ENCODE measurements around the gene TIGD1. TPM values are rescaled to one million over a fixed set of nuclear protein-coding genes. Genes with fewer than 3 reads are reported as not detected.

TIGD1 gene
- total and polyA plus RNA-seq, 5 experiments from 2014 or later = 10.0 to 29.5 (median 18.6) TPM

GRCh38 chr2:232563580-232563979 lies 13.2 kb upstream of the TIGD1 start:
- no peaks in the 10 kb centered on the region for H3K9me3 Mint-ChIP-seq
- ATAC-seq (no peak), DNase-seq (no peak)
- no peak overlapping the region for H3K27ac Mint-ChIP-seq
- POLR2A ChIA-PET = interaction anchor here (0.7 to 1.6 kb wide), 2 partner anchors 13 to 120 kb away, joined by 5 read pairs; partner anchors contain the start of genes EIF4E2 and TIGD1
- peaks cover 2 to 10% (median 4%) of the 10 kb centered on the region in 4 donors for H3K4me1 Mint-ChIP-seq
- H3K4me3 Mint-ChIP-seq = no peak overlapping the region
- no peaks in the 10 kb centered on the region for H3K27me3 Mint-ChIP-seq
- peaks cover 4 to 95% (median 34%) of the 10 kb centered on the region in 3 donors for H3K36me3 Mint-ChIP-seq

GRCh38 chr2:232562515-232563151 lies 12.3 kb upstream of the TIGD1 start:
- H3K9me3 Mint-ChIP-seq = no peaks in the 10 kb centered on the region
- H3K27me3 Mint-ChIP-seq = no peaks in the 10 kb centered on the region
- peak overlapping the region in 1 of 10 donors; percentile 48 for H3K27ac Mint-ChIP-seq
- ATAC-seq = no peak
- H3K4me1 Mint-ChIP-seq = peaks cover 2 to 10% (median 4%) of the 10 kb centered on the region in 4 donors
- H3K36me3 Mint-ChIP-seq = peaks cover 4 to 94% (median 36%) of the 10 kb centered on the region in 3 donors
- no peak for DNase-seq
- H3K4me3 Mint-ChIP-seq = no peak overlapping the region
- POLR2A ChIA-PET = interaction anchor here (1.6 kb wide), 1 partner anchor 12 kb away, joined by 5 read pairs; the partner anchor contains the start of genes EIF4E2 and TIGD1

GRCh38 chr2:232556426-232556825 lies 6.1 kb upstream of the TIGD1 start:
- peak overlapping the region in 5 of 10 donors; percentile 17 to 65 (median 27) for H3K27ac Mint-ChIP-seq

GRCh38 chr2:232551776-232552175 lies 1.4 kb upstream of the TIGD1 start:
- H3K9me3 Mint-ChIP-seq = peaks cover 0 to 5% (median 0%) of the 10 kb centered on the region in 9 donors
- peaks cover 54 to 90% (median 84%) of the 10 kb centered on the region in 4 donors for H3K4me1 Mint-ChIP-seq
- H3K27me3 Mint-ChIP-seq = no peaks in the 10 kb centered on the region
- peaks cover 8 to 50% (median 19%) of the 10 kb centered on the region in 3 donors for H3K36me3 Mint-ChIP-seq
- POLR2A ChIA-PET = interaction anchor here (0.6 kb wide), 1 partner anchor 699 kb away, joined by 3 read pairs; no protein-coding TSS in a partner anchor
- peak overlapping the region; percentile 96 to 100 (median 99) for H3K27ac Mint-ChIP-seq
- DNase-seq = no peak
- ATAC-seq = no peak
- peak overlapping the region; percentile 97 to 100 (median 99) for H3K4me3 Mint-ChIP-seq

More at GRCh38 chr2:232556426-232556825, 6.1 kb upstream of the TIGD1 start:
- Mint-ChIP-seq H3K4me3 (no peak overlapping the region), H3K4me1 (peaks cover 40 to 55% (median 49%) of the 10 kb centered on the region in 4 donors), H3K27me3 (no peaks in the 10 kb centered on the region), H3K36me3 (peaks cover 4 to 87% (median 10%) of the 10 kb centered on the region in 3 donors), H3K9me3 (no peaks in the 10 kb centered on the region)
- DNase-seq (no peak), ATAC-seq (no peak)
- POLR2A ChIA-PET = no interaction called here

- H3K4me3 Mint-ChIP-seq = peak overlapping the region; percentile 97 to 100 (median 99)
These were observed 887 bp upstream of the TIGD1 start for GRCh38 chr2:232551250-232551638.

GRCh38 chr2:232549655-232550353 lies 553 bp downstream of the TIGD1 start:
- Mint-ChIP-seq H3K4me1 (peaks cover 43 to 83% (median 77%) of the 10 kb centered on the region in 4 donors), H3K27ac (peak overlapping the region; percentile 96 to 100 (median 99)), H3K36me3 (peaks cover 8 to 46% (median 28%) of the 10 kb centered on the region in 3 donors), H3K4me3 (peak overlapping the region; percentile 97 to 100 (median 99)), H3K9me3 (peaks cover 0 to 5% (median 0%) of the 10 kb centered on the region in 9 donors), H3K27me3 (no peaks in the 10 kb centered on the region)
- ATAC-seq (peak in 1 of 2 donors; percentile 15), DNase-seq (no peak)
- POLR2A ChIA-PET = interaction anchor here (0.6 to 1.4 kb wide), 7 partner anchors 11 to 769 kb away, joined by 3 to 8 read pairs (median 4); partner anchors contain the start of gene PDE6D

More at GRCh38 chr2:232551250-232551638, 887 bp upstream of the TIGD1 start:
- POLR2A ChIA-PET = interaction anchor here (1.2 to 1.4 kb wide), 4 partner anchors 11 to 770 kb away, joined by 3 to 8 read pairs (median 4); partner anchors contain the start of gene PDE6D
- Mint-ChIP-seq H3K27me3 (no peaks in the 10 kb centered on the region), H3K36me3 (peaks cover 8 to 50% (median 21%) of the 10 kb centered on the region in 3 donors), H3K9me3 (peaks cover 0 to 5% (median 0%) of the 10 kb centered on the region in 9 donors), H3K4me1 (peaks cover 50 to 90% (median 86%) of the 10 kb centered on the region in 4 donors), H3K27ac (peak overlapping the region; percentile 96 to 100 (median 99))
- DNase-seq (no peak), ATAC-seq (no peak)

GRCh38 chr2:232547991-232548390 lies 2.4 kb downstream of the TIGD1 start:
- peaks cover 8 to 36% (median 33%) of the 10 kb centered on the region in 3 donors for H3K36me3 Mint-ChIP-seq
- no peak for DNase-seq
- H3K27ac Mint-ChIP-seq = peak overlapping the region in 3 of 10 donors; percentile 28 to 100 (median 33)
- no peaks in the 10 kb centered on the region for H3K27me3 Mint-ChIP-seq
- peaks cover 32 to 71% (median 65%) of the 10 kb centered on the region in 4 donors for H3K4me1 Mint-ChIP-seq
- no peak for ATAC-seq
- POLR2A ChIA-PET = no interaction called here
- peaks cover 0 to 5% (median 0%) of the 10 kb centered on the region in 9 donors for H3K9me3 Mint-ChIP-seq
- H3K4me3 Mint-ChIP-seq = peak overlapping the region in 3 of 10 donors; percentile 4 to 63 (median 52)

GRCh38 chr2:232545511-232546375 lies 4.6 kb downstream of the TIGD1 start:
- Mint-ChIP-seq H3K27me3 (no peaks in the 10 kb centered on the region), H3K9me3 (peaks cover 0 to 5% (median 0%) of the 10 kb centered on the region in 9 donors), H3K27ac (no peak overlapping the region), H3K4me1 (peaks cover 24 to 63% (median 50%) of the 10 kb centered on the region in 4 donors), H3K36me3 (peaks cover 8 to 31% (median 28%) of the 10 kb centered on the region in 3 donors), H3K4me3 (no peak overlapping the region)
- POLR2A ChIA-PET = no interaction called here
- ATAC-seq (no peak), DNase-seq (no peak)

GRCh38 chr2:232544674-232545073 lies 5.7 kb downstream of the TIGD1 start:
- H3K36me3 Mint-ChIP-seq = peaks cover 8 to 31% (median 28%) of the 10 kb centered on the region in 3 donors
- DNase-seq = no peak
- peaks cover 0 to 5% (median 0%) of the 10 kb centered on the region in 9 donors for H3K9me3 Mint-ChIP-seq
- peak overlapping the region in 1 of 10 donors; percentile 16 for H3K4me3 Mint-ChIP-seq
- no peaks in the 10 kb centered on the region for H3K27me3 Mint-ChIP-seq
- H3K4me1 Mint-ChIP-seq = peaks cover 19 to 65% (median 47%) of the 10 kb centered on the region in 4 donors
- ATAC-seq = no peak
- peak overlapping the region in 1 of 10 donors; percentile 37 for H3K27ac Mint-ChIP-seq
- POLR2A ChIA-PET = no interaction called here

GRCh38 chr2:232543928-232544631 lies 6.3 kb downstream of the TIGD1 start:
- H3K4me1 Mint-ChIP-seq = peaks cover 17 to 61% (median 42%) of the 10 kb centered on the region in 4 donors
- ATAC-seq (no peak), DNase-seq (no peak)
- peak overlapping the region in 1 of 10 donors; percentile 70 for H3K27ac Mint-ChIP-seq
- H3K9me3 Mint-ChIP-seq = peaks cover 0 to 5% (median 0%) of the 10 kb centered on the region in 9 donors
- POLR2A ChIA-PET = no interaction called here
- no peaks in the 10 kb centered on the region for H3K27me3 Mint-ChIP-seq
- H3K4me3 Mint-ChIP-seq = no peak overlapping the region
- H3K36me3 Mint-ChIP-seq = peaks cover 8 to 31% (median 28%) of the 10 kb centered on the region in 3 donors

- Mint-ChIP-seq H3K4me3 (no peak overlapping the region), H3K9me3 (peaks cover 0 to 2% (median 0%) of the 10 kb centered on the region in 9 donors), H3K36me3 (peaks cover 2 to 27% (median 26%) of the 10 kb centered on the region in 3 donors), H3K27me3 (no peaks in the 10 kb centered on the region), H3K4me1 (peaks cover 15 to 61% (median 38%) of the 10 kb centered on the region in 4 donors), H3K27ac (peak overlapping the region in 5 of 10 donors; percentile 25 to 51 (median 36))
- POLR2A ChIA-PET = no interaction called here
- DNase-seq (no peak), ATAC-seq (no peak)
These were observed 6.9 kb downstream of the TIGD1 start for GRCh38 chr2:232543491-232543890.
